Left colon (tissue), 2 donors: Measurements from ENCODE around the gene STAB2. TPM values are rescaled to one million over a fixed set of nuclear protein-coding genes. Genes with fewer than 3 reads are reported as not detected.
A peak's percentile ranks its signal among the peaks of the same experiment; 100 is the strongest.

Experiments
- ATAC-seq: fragments of 200-7000 bp; cut with Tn5 transposase; one replicate; pipeline ENCODE4 v1.9.1; 2020; ENCODE audit warnings: mild to moderate bottlenecking, moderate library complexity
- DNase-seq, 2 donors: peaks; one replicate each; pipeline ENCODE4 v3.0.0-alpha.2; 2020
- intact Hi-C, 2 donors: fragments of 100-400 bp; cut with DNase I in 1 of 2; cut with micrococcal nuclease in 1 of 2; formaldehyde crosslinking; loops; one replicate each; pipeline versions ENCODE4 v1.11.2 to v1.14.0; 2022; cut with DNase I, micrococcal nuclease
- total RNA-seq, 2 donors: library from RNA; stranded (reverse); fragmentation: NEBNext Ultra II Directional; extraction: Animal tissue kit (Norgen Biotek cat#: 25700); gene quantifications; one replicate each; pipeline ENCODE4 v1.2.1, GENCODE V29; 2021
- donor health status: DM: no; HTN: no; CAD: no.
- donor health status: DM: yes; HTN: yes; CAD: no.

Gene STAB2
- total RNA-seq, 2 donors from 2014 or later, result 0.92 to 2.0 TPM

- intact Hi-C loops, result no loop called here
- ATAC-seq, result peak; percentile 18
- DNase-seq, result no peak
Measured at GRCh38 chr12:103677905-103678304, 90.8 kb downstream of the STAB2 start.

- DNase-seq, result no peak
- no peak for ATAC-seq
- intact Hi-C loops, result no loop called here
Measured at GRCh38 chr12:103679421-103680170, 92.5 kb downstream of the STAB2 start.

- ATAC-seq (peak; percentile 59), DNase-seq (peak in 1 of 2 donors; percentile 31)
- intact Hi-C loops, result no loop called here
Measured at GRCh38 chr12:103680591-103681141, 93.6 kb downstream of the STAB2 start.

GRCh38 chr12:103686026-103686425 is 99.0 kb downstream of the STAB2 start:
- DNase-seq, result no peak
- ATAC-seq, result no peak
- intact Hi-C loops, result no loop called here

- ATAC-seq (no peak), DNase-seq (no peak)
- intact Hi-C loops, result no loop called here
Measured at GRCh38 chr12:103687253-103687652, 100.2 kb downstream of the STAB2 start.

- DNase-seq (no peak), ATAC-seq (no peak)
- intact Hi-C loops, result no loop called here
Measured at GRCh38 chr12:103688376-103689063, 101.4 kb downstream of the STAB2 start.

GRCh38 chr12:103690426-103690825 is 103.4 kb downstream of the STAB2 start:
- ATAC-seq, result no peak
- intact Hi-C loops, result no loop called here
- no peak for DNase-seq

GRCh38 chr12:103691063-103691462 is 104.0 kb downstream of the STAB2 start:
- no peak for ATAC-seq
- intact Hi-C loops, result no loop called here
- no peak for DNase-seq

GRCh38 chr12:103696101-103696500 is 109.0 kb downstream of the STAB2 start:
- ATAC-seq, result no peak
- no peak for DNase-seq
- intact Hi-C loops, result no loop called here

- intact Hi-C loops, result no loop called here
- DNase-seq, result no peak
- no peak for ATAC-seq
Measured at GRCh38 chr12:103697971-103698751, 111.1 kb downstream of the STAB2 start.

- intact Hi-C loops, result no loop called here
Measured at GRCh38 chr12:103698752-103699560, 111.9 kb downstream of the STAB2 start.

GRCh38 chr12:103705098-103705497 is 118.0 kb downstream of the STAB2 start:
- no peak for DNase-seq
- no peak for ATAC-seq
- intact Hi-C loops, result no loop called here

More at GRCh38 chr12:103698752-103699560, 111.9 kb downstream of the STAB2 start:
- ATAC-seq (no peak), DNase-seq (no peak)

GRCh38 chr12:103705927-103706326 is 118.9 kb downstream of the STAB2 start:
- DNase-seq, result no peak
- ATAC-seq, result peak; percentile 30
- intact Hi-C loops, result no loop called here

- ATAC-seq (no peak), DNase-seq (no peak)
- intact Hi-C loops, result no loop called here
Measured at GRCh38 chr12:103707446-103707845, 120.4 kb downstream of the STAB2 start.

- DNase-seq (no peak), ATAC-seq (no peak)
- intact Hi-C loops, result no loop called here
Measured at GRCh38 chr12:103710544-103710943, 123.5 kb downstream of the STAB2 start.

- intact Hi-C loops, result no loop called here
- DNase-seq (no peak), ATAC-seq (no peak)
Measured at GRCh38 chr12:103712216-103712615, 125.1 kb downstream of the STAB2 start.

GRCh38 chr12:103715494-103715893 is 128.4 kb downstream of the STAB2 start:
- no peak for ATAC-seq
- intact Hi-C loops, result no loop called here
- DNase-seq, result no peak

GRCh38 chr12:103716517-103717196 is 129.6 kb downstream of the STAB2 start:
- DNase-seq, result no peak
- ATAC-seq, result no peak
- intact Hi-C loops, result no loop called here
